Activated T-cell treated with anti-CD3 and anti-CD28 coated beads, Interleukin-2, amount 50 U/mL, for 72 hours (primary cell): ENCODE results near the gene HARBI1. TPM values are rescaled to one million over a fixed set of nuclear protein-coding genes. Genes with fewer than 3 reads are reported as not detected.

Experiments
- ATAC-seq, 2 donors: fragments of 150-1000 bp; cut with Tn5 transposase; replicated peaks in 1 of 2; 2 replicates each; pipeline ENCODE4 v1.10.0; 2021; ENCODE audit warnings: moderate library complexity in 2 of 2, mild to moderate bottlenecking in 1 of 2
- DNase-seq, 2 donors: peaks; one replicate each; pipeline ENCODE4 v3.0.0; 2021 to 2022; ENCODE audit warnings: mixed read lengths in 1 of 2
- H3K27ac Mint-ChIP-seq: one replicate; pipeline ENCODE4 v1.8.0; 2022; ENCODE audit warnings: mild to moderate bottlenecking, moderate library complexity, mixed read lengths
- H3K27me3 Mint-ChIP-seq: one replicate; pipeline ENCODE4 v1.8.0; 2022; ENCODE audit warnings: low read depth, mixed read lengths
- H3K36me3 Mint-ChIP-seq, 2 donors: one replicate each; pipeline ENCODE4 v1.8.0; 2022; ENCODE audit warnings: mixed read lengths in 2 of 2, mild to moderate bottlenecking in 1 of 2; ENCODE audit not compliant: insufficient read depth in 2 of 2
- H3K4me1 Mint-ChIP-seq: one replicate; pipeline ENCODE4 v1.8.0; 2022; ENCODE audit warnings: low read depth, mixed read lengths
- H3K4me3 Mint-ChIP-seq, 2 donors: one replicate each; pipeline ENCODE4 v1.8.0; 2022; ENCODE audit warnings: mild to moderate bottlenecking in 2 of 2, mixed read lengths in 2 of 2, moderate library complexity in 2 of 2
- H3K9me3 Mint-ChIP-seq, 2 donors: one replicate each; pipeline ENCODE4 v1.8.0; 2022; ENCODE audit warnings: mixed read lengths in 2 of 2
- total RNA-seq, 2 donors: library from RNA; stranded (reverse); gene quantifications; one replicate each; pipeline ENCODE4 v1.2.3, GENCODE V29; 2022

HARBI1 gene
- total RNA-seq, 2 donors from 2014 or later, result 4.2 to 7.3 TPM

DNA sequence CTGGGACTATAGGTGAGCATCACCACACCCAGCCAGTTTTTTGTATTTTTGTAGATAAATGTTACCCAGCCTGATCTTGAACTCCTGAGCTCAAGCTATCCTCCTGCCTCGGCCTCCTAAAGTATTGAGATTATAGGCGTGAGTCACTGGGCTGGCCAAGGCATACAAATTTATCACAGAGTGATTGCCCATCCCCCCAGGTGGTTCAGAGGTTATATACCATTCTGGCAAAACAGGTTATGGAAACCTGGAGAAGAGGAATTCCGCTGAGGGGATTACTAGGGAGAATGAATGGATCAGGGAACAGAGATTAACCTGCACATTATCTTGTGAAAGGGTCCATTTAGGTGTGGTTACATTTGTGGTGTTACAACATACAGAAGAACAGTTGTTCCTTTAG, 8.4 kb upstream of the HARBI1 start:
- peaks cover 10% of the 10 kb centered on the region for H3K4me1 Mint-ChIP-seq
- no peak overlapping the region for H3K4me3 Mint-ChIP-seq
- DNase-seq (no peak), ATAC-seq (no peak)
- no peaks in the 10 kb centered on the region for H3K27me3 Mint-ChIP-seq
- H3K9me3 Mint-ChIP-seq, result no peaks in the 10 kb centered on the region
- no peak overlapping the region for H3K27ac Mint-ChIP-seq
- H3K36me3 Mint-ChIP-seq, result peaks cover 4 to 9% of the 10 kb centered on the region in 2 donors

DNA sequence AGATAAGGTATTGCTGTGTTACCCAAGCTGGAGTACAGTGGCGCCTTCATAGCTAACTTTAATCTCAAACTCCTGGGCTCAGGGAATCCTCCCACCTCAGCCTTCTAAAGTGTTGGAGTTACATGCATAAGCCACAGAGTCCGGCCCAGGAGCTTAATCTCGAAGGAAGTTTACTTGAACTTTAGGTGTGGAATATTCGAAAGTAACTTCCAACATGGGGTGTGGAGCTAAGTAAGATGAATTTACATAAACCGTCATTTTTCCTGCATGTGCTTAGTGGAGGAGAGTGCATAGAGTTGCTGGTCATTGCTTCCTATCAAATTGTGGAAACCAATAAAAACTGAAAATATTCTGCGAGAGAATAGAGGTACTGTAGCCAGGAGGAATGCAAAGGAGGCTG, 1.8 kb upstream of the HARBI1 start:
- H3K4me3 Mint-ChIP-seq, result peak overlapping the region; percentile 89 to 100
- peaks cover 49% of the 10 kb centered on the region for H3K4me1 Mint-ChIP-seq
- DNase-seq (no peak), ATAC-seq (no peak)
- H3K9me3 Mint-ChIP-seq, result no peaks in the 10 kb centered on the region
- H3K36me3 Mint-ChIP-seq, result peaks cover 0 to 5% of the 10 kb centered on the region in 2 donors
- peak overlapping the region; percentile 63 for H3K27ac Mint-ChIP-seq
- no peaks in the 10 kb centered on the region for H3K27me3 Mint-ChIP-seq

- H3K4me1 Mint-ChIP-seq, result peaks cover 49% of the 10 kb centered on the region
- ATAC-seq, result no peak
- peak overlapping the region; percentile 89 to 100 for H3K4me3 Mint-ChIP-seq
- DNase-seq, result no peak
- no peaks in the 10 kb centered on the region for H3K9me3 Mint-ChIP-seq
- peaks cover 0 to 3% of the 10 kb centered on the region in 2 donors for H3K36me3 Mint-ChIP-seq
- H3K27ac Mint-ChIP-seq, result peak overlapping the region; percentile 100
- H3K27me3 Mint-ChIP-seq, result no peaks in the 10 kb centered on the region
These were observed 916 bp upstream of the HARBI1 start for GRCh38 chr11:46617972-46618314.

DNA sequence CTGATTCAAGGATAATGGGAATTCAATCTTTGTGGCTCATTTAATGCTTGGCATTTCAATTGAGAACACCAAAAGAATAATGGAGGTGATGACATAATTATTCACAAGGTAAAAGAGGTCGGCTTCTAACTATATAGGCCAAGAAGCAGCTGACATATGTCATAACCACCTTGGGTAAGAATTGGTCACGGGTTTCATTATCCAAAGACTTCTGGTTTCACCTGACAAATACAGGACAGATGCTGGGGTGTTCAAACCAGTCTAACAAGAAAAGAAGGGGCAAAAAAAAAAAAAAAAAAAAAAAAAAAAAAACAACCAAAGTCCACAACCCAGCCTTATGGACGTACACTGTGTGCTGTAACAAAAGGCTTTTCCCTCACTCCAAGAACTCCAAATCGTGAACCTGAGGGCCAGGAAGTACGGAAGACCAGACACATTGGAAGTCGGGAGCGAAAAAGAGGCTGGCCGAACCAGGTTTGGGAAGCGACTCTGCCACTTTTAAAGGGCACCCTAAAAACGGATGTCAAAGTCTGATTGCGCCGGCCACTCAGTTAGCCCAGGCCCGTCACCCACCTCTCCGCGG, 385 bp downstream of the HARBI1 start:
- no peaks in the 10 kb centered on the region for H3K9me3 Mint-ChIP-seq
- ATAC-seq (peak; percentile 38 to 54), DNase-seq (peak; percentile 10 to 13)
- peak overlapping the region; percentile 89 to 100 for H3K4me3 Mint-ChIP-seq
- no peaks in the 10 kb centered on the region for H3K27me3 Mint-ChIP-seq
- H3K36me3 Mint-ChIP-seq, result no peaks in the 10 kb centered on the region
- peaks cover 49% of the 10 kb centered on the region for H3K4me1 Mint-ChIP-seq
- peak overlapping the region; percentile 100 for H3K27ac Mint-ChIP-seq

DNA sequence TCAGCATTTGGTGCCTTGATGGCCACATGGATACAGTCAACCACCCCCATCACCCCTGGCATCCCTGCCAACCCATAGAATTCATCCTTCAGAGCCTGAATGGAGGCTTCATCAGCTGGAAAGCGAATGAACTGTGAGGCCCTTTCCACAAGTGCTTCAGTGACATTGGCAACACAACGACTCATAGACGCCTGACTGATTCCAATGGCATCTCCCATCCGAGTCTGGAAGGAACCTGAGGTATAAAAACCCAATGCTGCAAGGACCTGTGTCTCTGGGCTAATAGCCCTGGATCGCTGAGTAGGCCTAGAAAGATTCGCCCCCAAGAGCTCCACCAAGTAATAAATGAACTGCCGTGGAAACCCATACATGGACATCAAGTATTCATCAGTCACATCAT, 1.3 kb downstream of the HARBI1 start:
- Mint-ChIP-seq H3K4me3 (peak overlapping the region; percentile 12 to 100), H3K27ac (no peak overlapping the region), H3K4me1 (peaks cover 43% of the 10 kb centered on the region), H3K27me3 (no peaks in the 10 kb centered on the region), H3K9me3 (no peaks in the 10 kb centered on the region), H3K36me3 (no peaks in the 10 kb centered on the region)
- DNase-seq (no peak), ATAC-seq (no peak)

DNA sequence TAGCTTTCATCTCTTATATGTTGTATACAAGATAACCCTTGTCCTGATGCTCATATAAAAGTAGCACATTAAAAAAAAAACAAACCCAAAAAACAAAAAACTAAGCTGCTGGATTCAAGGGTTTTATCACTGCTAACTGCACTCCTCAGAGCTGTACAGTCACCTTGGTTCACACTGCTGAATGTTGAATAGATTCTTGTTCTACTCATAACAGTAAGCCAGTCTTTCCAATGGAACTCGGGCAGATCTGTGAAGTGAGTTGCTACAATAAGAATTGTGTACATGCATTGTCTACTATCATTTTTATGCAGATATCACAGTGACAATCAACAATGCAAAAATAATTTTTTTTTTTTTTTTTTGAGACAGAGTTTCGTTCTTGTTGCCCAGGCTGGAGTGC, 4.7 kb downstream of the HARBI1 start:
- Mint-ChIP-seq H3K27ac (no peak overlapping the region), H3K4me1 (peaks cover 18% of the 10 kb centered on the region), H3K9me3 (no peaks in the 10 kb centered on the region), H3K36me3 (no peaks in the 10 kb centered on the region), H3K27me3 (no peaks in the 10 kb centered on the region), H3K4me3 (no peak overlapping the region)
- DNase-seq, result no peak
- no peak for ATAC-seq

DNA sequence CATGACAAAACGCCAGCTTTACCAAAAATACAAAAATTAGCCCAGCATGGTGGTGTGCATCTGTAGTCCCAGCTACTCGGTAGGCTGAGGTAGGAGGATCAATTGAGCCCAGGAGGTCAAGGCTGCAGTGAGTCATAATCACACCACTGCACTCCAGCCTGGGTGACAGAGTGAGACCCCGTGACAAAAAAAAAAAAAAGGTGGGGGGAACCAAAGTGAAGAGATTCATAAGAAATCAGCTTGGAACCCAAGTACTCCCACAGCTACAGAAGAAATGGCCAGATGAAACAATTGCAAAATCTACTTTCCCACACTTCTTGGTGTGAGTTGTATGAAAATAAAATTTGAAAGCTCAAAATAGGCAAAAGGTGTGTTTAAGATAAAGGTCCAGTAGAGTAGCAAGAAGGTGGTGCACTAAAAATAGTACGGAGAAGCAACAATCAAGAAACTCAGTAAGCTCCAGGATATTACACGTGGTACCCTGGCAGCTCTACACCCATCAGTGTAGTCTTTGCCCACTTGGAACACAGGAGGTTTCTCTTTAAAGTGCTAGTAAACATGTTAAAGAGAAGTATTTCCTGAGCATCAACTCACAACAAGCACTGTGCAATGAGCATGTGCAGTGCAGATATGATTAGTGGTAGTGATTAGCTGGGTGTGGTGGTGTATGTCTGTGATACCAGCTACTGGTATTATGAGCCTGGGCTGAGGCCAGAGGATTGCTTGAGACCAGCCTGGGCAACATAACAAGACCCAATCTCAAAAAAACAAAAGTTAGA, 5.3 kb downstream of the HARBI1 start:
- H3K4me1 Mint-ChIP-seq, result peaks cover 18% of the 10 kb centered on the region
- no peaks in the 10 kb centered on the region for H3K9me3 Mint-ChIP-seq
- H3K27ac Mint-ChIP-seq, result no peak overlapping the region
- no peaks in the 10 kb centered on the region for H3K36me3 Mint-ChIP-seq
- H3K27me3 Mint-ChIP-seq, result no peaks in the 10 kb centered on the region
- ATAC-seq (no peak), DNase-seq (no peak)
- no peak overlapping the region for H3K4me3 Mint-ChIP-seq

- DNase-seq, result no peak
- H3K27me3 Mint-ChIP-seq, result no peaks in the 10 kb centered on the region
- no peak overlapping the region for H3K27ac Mint-ChIP-seq
- H3K36me3 Mint-ChIP-seq, result no peaks in the 10 kb centered on the region
- H3K9me3 Mint-ChIP-seq, result no peaks in the 10 kb centered on the region
- H3K4me3 Mint-ChIP-seq, result no peak overlapping the region
- ATAC-seq, result no peak
- no peaks in the 10 kb centered on the region for H3K4me1 Mint-ChIP-seq
These were observed 7.6 kb downstream of the HARBI1 start for GRCh38 chr11:46609386-46609785.

- Mint-ChIP-seq H3K27ac (peak overlapping the region; percentile 11), H3K4me1 (peaks cover 6% of the 10 kb centered on the region), H3K9me3 (no peaks in the 10 kb centered on the region), H3K36me3 (no peaks in the 10 kb centered on the region), H3K27me3 (no peaks in the 10 kb centered on the region), H3K4me3 (no peak overlapping the region)
- ATAC-seq (no peak), DNase-seq (no peak)
These were observed 9.5 kb downstream of the HARBI1 start for GRCh38 chr11:46607516-46607915.

DNA sequence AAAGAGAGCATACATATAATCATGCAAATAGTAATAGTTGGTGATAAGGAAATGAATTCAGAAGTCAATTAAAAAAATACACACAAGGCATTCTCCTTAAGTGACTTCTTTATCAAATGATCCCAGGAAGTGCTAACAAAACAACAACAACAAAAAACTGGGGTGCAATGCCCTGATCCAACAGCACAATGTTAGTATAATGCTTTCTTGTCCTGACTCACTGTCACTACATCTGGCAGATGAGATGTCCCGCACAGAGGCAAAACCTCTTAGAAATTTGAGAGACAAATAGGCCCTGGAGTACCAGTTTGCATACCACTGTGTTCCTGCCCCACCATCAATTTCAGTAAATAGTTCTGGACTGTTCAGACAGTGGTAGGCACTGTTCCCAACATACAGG, 12.2 kb downstream of the HARBI1 start:
- Mint-ChIP-seq H3K4me3 (no peak overlapping the region), H3K27me3 (no peaks in the 10 kb centered on the region), H3K36me3 (no peaks in the 10 kb centered on the region), H3K9me3 (no peaks in the 10 kb centered on the region), H3K27ac (no peak overlapping the region), H3K4me1 (peaks cover 6% of the 10 kb centered on the region)
- DNase-seq, result no peak
- ATAC-seq, result no peak

- Mint-ChIP-seq H3K9me3 (no peaks in the 10 kb centered on the region), H3K27me3 (no peaks in the 10 kb centered on the region), H3K4me3 (no peak overlapping the region), H3K27ac (no peak overlapping the region), H3K36me3 (no peaks in the 10 kb centered on the region), H3K4me1 (peaks cover 6% of the 10 kb centered on the region)
- ATAC-seq (no peak), DNase-seq (no peak)
These were observed 13.2 kb downstream of the HARBI1 start for GRCh38 chr11:46603704-46604308.

DNA sequence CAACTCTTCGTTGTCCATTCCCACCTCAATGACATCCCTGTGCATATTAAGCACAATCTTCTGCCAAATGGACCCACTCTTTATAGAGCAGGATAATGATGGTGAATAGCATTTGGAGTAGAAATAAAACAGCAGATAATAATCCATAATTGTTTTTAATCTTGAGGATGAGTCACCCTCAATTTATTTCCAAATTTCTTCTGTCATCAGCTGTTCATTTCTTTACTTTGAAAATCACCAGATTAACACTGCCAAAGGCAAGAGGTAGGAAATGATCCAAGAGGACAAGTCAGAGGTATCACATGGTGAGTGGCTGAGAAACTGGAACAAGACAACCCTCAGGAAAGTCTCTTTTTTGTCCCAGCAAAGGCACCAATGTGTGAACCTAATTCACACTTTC, 15.9 kb downstream of the HARBI1 start:
- H3K9me3 Mint-ChIP-seq, result no peaks in the 10 kb centered on the region
- peaks cover 16% of the 10 kb centered on the region for H3K4me1 Mint-ChIP-seq
- H3K4me3 Mint-ChIP-seq, result no peak overlapping the region
- no peaks in the 10 kb centered on the region for H3K27me3 Mint-ChIP-seq
- no peaks in the 10 kb centered on the region for H3K36me3 Mint-ChIP-seq
- DNase-seq (no peak), ATAC-seq (no peak)
- no peak overlapping the region for H3K27ac Mint-ChIP-seq

GRCh38 chr11:46600194-46600960, 16.6 kb downstream of the HARBI1 start:
- Mint-ChIP-seq H3K36me3 (no peaks in the 10 kb centered on the region), H3K27me3 (no peaks in the 10 kb centered on the region), H3K27ac (no peak overlapping the region), H3K9me3 (no peaks in the 10 kb centered on the region), H3K4me3 (no peak overlapping the region), H3K4me1 (peaks cover 16% of the 10 kb centered on the region)
- DNase-seq (no peak), ATAC-seq (no peak)
